ENCODE results near the gene AP3S2.
"Not testable (repeated sequence)": the region's sequence is repeated elsewhere in the genome, so short reads cannot be mapped to it uniquely, and the experiment has no call there.

Gene AP3S2

DNA sequence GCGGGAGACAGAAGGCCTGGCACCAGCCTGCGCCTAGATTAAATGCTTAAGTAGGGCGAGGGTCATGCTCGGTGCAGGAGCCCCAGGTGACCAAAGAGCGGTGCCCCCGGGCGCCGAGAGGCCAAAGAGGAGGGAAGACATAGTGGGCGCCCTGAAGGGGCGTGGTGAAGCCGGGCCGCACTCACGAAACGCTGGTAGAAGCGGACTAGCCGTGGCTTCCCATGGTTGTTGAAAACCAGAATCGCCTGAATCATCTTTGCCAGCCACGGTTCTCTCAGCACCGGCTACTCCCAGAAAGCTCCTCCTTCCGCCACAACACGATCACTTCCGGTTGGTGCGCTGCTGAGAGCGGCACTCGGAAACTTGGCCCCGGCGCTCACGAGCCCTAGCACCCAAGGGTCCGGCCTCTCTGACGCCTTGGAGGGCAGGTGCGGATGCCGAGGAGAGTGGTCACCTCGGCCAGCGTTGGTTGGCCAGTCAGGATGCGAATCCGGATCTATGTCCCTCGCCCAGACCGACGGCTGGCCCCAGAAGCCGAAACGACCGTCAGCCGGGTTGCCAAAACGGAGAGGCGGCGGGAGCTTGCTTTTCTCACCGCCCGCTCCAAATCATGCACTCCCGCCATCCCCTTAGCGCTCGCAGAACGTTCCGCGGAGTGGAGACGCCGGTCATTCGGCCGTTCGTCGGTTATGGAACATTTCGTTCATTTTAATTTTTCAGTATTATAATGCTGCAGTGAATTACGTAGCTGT is at the start of gene AP3S2:
AP3S2 (minus strand) TSS at position 299 of the 752 bp plus-strand sequence; CDS start at position 254, 45 bp downstream.
- peak; percentile 82 for DNase-seq (ENCODE audit: low read depth, low spot score)

DNA sequence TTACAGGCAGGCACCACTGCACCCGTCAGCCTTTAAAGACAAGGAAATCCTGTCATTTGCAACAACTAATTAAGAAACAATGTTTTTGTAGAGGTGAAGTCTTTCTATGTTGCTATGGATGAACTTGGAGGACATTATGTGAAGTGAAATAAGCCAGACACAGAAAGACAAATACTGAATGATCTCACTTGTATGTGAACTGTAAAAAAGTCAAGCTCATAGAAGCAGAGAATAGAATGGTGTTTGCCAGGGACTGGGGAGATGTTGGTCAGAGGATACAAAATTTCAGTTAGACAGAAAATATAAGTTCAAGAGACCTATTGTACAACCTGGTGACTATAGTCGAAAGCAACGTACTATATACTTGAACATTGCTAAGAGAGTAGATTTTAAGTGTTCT is 46.1 kb upstream of the AP3S2 start:
- DNase-seq (ENCODE audit: low read depth, low spot score) = no peak

DNA sequence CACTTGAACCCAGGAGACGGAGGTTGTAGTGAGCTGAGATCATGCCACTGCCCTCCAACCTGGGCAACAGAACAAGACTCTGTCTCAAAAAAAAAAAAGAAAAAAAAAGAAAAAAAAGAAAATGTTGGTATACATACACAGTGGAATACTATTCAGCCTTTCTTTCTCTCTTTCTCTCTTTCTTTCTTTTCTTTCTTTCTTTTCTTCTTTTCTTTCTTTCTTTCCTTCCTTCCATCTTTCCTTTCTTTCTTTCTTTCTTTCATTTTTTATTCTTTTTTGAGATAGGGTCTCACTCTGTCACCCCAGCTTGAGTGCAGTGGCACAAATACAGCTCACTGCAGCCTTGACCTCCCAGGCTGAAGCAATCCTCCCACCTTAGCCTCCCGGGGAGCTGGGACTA is 45.6 kb upstream of the AP3S2 start:
- DNase-seq (ENCODE audit: low read depth, low spot score) = not testable (repeated sequence)

DNA sequence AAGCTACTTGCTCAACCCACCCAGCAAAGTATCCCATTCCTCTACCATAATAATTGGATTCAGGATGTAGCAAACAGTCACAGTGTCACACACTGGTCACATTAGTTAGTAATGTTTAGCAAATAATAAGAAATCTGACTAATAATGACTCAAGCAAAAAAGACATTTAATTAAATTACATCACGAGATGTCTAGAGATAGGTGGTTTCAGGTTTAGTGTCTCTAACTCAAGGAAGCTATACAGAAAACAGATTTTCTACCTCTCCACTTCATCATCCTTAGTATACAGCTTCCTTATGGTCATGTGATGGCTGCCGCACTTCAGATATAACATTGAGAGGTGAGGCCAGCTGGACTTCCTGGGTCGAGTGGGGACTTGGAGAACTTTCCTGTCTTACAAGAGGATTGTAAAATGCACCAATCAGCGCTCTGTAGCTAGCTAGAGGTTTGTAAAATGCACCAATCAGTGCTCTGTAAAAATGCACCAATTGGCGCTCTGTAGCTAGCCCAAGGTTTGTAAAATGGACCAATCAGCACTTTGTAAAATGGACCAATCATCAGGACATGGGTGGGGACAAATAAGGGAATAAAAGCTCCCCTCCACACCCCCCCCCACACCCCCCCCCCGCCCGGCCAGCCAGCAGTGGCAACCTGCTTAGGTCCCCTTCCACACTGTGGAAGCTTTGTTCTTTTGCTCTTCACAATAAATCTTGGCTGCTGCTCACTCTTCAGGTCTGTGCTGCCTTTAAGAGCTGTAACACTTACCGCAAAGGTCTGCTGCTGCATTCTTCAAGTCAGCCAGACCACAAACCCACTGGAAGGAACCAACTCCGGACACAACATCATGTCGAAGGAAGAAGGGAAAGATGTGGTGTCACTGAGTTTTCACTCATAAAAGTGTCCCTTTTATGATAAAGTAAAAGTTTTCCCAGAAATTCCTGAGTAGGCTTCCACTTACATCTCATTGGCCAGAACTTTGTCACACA is 43.9 kb upstream of the AP3S2 start:
- DNase-seq (ENCODE audit: low read depth, low spot score) = no peak

DNA sequence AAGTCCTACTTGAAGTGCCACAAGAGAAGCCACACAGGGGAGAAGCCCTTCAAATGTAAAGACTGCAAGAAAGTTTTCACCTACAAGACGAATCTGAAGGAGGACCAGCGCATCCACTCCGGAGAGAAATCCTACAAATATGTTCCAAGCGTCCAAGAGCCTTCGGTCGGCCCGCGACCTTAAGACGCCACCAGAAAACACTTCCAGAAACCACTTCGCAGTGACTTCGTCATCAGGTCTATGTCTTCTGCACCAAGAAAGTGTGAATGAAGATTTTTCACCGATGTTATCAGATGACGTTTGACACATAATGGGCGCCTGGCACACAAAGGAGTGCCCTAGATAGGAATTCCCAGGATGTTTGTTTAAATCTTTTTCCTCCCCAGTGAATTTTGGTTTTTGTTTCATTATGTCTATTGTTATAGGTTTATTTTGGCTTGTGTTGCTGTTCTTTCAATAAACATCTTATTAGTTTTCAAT is 43.0 kb upstream of the AP3S2 start:
- no peak for DNase-seq (ENCODE audit: low read depth, low spot score)

DNA sequence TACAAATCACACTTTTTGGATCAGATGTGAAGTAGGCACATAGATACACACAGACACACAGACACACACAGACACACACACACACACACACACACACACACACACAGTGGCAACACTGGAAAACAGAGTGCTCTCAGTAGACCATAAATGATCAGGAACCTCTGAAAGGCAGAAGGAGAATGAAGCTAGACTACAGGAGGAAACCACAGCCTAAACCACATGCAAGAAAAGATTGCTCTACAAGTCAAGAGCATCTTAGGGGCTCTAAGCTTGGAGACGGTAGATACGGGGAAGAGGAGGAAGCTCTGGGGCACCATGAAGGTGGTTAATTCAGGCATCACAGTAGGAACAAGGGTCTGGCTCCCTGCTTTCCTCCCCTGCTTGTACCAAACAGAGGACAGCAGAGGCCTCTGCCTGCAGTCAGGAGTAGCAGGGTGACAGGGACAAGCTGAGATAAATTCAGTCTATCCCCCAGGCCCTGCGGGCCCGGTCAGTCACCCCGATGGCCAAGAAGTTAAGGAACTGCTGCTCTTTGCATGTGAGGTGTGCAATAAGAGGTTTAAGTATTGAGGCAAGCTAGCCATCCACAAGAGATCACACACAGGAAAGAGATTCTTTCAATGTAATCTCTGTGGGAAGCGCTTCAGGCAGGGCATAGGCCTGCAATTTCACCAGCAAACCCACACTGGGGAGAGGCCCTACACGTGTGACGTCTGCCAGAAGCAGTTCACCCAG is 42.4 kb upstream of the AP3S2 start:
- DNase-seq (ENCODE audit: low read depth, low spot score) = no peak

DNA sequence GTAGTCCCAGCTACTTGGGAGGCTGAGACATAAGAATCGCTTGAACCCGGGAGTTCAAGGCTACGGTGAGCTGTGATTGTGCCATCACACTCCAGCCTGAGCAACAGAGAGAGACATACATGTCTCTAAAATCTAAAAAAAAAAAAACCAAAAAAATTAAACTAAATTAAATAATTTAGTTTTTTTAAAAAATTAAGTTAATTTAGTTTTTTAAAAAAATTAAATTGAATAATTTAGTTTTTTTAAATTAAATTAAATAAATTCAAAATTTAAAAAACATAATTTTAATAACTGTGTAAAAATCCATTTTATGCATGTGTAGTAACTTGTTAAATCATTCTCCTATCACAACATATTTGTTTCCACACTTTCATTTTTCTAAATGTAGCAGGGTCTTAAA is 39.1 kb upstream of the AP3S2 start:
- no peak for DNase-seq (ENCODE audit: low read depth, low spot score)

DNA sequence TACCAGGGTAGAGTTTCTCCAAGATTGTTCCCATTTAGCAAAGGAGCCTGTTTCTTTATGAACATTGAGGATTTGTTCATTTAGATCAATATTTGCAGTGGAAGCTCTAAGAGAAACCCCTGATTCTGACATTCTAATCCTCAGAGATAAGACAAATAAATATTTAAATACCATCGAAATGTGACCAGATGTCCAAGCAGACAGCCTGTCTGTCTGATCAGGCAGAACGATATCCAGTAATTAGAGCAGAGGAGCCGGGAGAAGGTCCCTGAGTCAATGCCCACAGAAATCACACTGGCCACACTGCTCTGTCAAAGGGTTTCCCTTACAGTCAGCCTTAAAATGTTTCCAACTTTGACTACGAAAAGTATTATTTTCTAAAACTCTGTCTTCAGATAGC is 34.6 kb upstream of the AP3S2 start:
- DNase-seq (ENCODE audit: low read depth, low spot score) = no peak

DNA sequence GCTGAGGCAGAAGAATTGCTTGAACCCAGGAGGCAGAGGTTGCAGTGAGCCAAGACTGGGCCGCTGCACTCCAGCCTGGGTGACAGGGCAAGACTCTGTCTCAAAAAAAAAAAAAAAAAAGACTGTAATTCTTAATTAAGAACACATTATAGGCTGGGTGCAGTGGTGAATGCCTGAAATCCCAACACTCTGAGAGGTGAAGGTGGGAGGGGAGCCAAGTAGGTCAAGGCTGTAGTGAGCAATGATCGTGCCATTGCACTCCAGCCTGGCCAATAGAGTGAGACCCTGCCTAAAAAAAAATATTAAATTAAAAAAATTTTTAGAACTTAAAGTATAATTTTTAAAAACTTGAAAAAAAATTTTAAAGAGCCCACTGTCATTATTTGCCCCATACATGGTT is 32.4 kb upstream of the AP3S2 start:
- DNase-seq (ENCODE audit: low read depth, low spot score) = no peak

DNA sequence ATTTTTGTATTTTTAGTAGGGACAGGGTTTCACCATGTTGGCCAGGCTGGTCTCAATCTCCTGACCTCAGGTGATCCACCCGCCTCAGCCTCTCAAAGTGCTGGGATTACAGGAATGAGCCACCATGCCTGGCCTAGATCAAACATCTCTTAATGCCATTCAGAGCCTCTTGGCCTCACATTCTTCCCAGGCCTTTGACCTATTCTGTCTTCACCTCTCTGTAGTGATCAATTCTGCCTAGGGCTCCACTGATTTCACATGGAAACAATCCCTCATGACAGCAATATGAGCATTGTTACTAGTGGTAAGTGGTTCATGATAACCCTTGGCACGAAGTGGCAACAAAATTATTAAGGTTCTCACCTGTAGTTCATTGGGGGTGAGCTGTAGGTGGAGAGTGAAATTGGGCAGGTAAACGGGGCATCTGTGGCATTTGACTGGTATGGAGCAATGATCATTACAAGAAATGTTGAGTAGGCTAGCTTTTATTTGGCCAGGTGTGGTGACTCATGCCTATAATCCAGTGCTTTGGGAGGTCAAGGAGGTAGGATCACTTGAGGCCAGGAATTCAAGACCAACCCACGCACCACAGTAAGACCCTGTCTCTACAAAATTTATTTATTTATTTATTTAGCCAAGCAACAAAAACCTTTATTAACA is 23.8 kb upstream of the AP3S2 start:
- no peak for DNase-seq (ENCODE audit: low read depth, low spot score)

DNA sequence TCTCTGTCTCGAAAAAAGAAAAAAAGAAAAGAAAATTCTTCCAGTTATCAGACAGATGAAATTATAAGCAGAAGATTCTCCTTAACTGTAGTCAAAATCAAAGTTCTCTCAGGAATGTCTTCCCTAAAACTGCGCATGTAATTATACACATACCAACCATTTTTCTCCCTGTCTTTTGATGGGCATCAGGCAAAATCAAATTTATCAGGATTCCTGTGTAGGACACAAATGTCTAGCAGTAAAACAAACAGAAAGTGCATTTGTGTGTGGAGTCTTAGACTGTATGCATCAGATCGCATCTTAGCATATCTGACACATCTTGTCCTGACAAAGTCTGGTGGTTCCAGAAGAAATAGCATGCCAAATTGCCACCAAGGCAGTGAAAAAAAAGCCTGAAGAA is 22.9 kb upstream of the AP3S2 start:
- DNase-seq (ENCODE audit: low read depth, low spot score) = no peak

DNA sequence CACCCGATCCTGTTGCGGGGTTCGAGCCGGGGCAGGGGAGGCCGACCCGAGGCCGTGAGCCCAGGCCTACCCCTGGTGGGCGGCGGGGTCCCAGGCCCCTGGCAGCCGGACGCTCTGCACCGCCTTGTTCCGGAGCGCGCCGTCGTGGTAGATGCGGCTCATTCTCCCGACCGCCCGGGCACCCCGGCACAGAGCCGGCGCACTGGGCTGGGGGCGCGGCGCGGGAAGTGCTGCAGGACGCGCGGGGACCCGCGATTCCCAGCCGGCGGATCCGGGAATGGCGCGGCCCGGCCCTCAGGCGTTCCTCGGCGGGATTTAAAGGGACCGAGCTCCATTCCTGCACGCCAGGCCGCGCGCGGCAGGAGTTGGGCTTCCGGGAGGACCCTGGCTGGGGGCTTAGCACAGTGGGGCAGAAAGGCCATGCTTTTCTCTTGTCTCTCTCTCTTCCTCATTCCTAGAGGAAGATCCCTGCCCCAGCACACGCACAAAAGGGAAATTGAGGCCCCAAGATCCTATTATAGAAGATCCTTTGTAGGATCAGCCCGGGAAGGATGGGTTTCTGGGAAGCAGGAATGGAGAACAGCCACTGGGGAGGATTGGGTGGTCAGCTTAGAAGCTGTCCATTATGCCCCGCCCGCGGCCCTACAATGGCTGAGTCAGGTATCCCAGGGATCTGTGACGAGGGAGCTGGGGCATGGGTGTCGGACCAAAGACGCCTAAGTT is 19.0 kb upstream of the AP3S2 start, which contains the start of gene ARPIN:
ARPIN (minus strand) TSS at position 279 of the 723 bp plus-strand sequence; CDS start at position 162, 117 bp downstream.
- no peak for DNase-seq (ENCODE audit: low read depth, low spot score)

DNA sequence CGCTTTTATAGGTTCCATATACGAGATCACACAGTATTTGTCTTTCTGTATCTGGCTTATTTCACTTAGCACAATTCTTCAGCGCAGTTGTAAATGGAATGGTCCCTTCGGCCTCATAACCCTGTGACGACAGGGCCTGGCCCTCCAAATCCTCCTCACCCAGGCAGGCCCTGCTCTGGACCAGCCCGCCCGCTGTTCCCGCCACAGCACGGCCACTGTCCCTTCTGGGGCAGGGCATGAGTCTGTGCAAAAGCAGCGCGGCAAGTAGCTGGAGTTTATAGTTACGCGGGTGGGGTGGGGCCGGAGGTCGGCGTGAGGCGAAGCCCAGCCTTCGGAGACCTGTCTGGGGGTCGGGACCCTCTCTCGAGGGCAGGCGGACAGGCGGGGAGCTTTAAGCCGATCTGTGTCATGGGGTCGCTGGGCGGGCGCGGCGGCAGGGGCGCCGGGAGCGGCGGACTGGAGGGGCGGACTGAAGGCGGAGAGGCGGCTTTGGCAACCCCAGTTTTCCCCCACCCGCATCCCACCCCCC is 18.4 kb upstream of the AP3S2 start:
- no peak for DNase-seq (ENCODE audit: low read depth, low spot score)

DNA sequence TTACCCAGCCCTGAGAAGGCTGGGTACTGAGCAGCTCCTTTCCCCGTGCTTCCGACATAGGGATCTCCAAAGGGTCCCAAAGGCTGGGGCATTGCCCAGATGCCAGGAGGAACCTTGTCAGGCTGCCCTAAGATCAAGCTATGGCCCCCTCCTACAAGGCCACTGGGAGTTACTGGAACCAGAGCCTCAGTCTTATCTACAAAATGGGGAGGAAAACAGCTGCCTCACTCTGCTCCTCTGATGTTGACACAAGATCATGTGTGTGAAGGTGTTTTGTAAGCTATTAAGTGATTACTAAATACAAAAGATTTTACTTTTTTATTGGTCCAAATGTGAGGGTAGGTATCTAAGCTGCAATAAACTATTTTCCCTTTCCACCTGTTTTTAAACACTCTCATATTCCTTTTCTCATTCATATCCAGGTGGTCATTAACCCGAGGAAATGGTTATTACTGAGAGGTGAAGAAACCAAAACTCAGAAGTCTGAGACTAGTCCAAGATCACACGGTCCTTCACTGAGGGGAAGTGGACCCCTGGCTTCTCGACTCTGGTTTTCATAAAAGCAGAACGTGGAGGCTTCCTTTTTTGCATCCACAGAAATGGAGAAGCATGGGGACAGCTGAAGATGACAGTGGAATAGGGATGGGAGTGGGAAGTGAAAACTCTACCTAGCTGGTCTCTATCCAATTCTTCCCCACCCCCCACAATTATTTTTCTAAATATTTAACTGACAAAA is 17.3 kb upstream of the AP3S2 start:
- DNase-seq (ENCODE audit: low read depth, low spot score) = no peak

DNA sequence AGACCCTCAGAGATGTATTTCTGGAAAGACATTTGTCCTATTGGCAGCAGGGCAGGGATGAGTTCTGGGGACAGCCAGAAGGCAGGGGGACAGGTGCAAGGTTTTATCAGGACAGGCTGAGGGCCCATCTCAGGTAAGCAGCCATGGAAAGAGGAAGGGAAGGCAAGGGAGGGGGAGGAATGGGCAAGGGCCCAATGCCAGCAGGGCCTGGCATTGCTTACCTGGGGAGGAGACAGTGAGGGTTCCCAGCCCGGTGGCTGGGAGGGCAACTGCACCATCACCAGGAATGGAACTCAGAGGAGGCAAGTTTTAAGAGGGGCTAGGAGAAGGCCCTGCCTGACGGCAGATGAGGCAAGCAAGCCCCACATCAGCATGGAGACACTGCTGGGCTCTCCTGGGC is 15.8 kb upstream of the AP3S2 start:
- DNase-seq (ENCODE audit: low read depth, low spot score) = no peak

DNA sequence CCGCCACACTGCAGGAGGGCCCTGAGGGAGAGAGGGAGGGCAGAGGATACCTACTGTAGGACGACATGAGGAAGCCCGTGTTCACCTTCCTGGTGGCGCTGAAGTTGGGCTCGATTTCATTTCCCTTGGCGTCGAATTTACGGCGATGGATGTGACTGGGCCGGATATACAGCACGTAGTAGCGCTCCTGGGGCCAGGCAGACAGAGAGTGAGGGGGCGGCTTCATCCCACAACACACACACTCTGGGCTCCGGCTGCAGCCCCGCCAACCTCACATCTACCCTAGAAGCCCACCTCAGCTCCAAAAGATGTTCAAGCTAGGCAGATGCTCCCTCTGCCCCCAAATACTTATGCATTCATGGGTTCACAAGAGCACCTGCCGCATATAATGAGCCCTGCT is 14.4 kb upstream of the AP3S2 start:
- DNase-seq (ENCODE audit: low read depth, low spot score) = no peak

DNA sequence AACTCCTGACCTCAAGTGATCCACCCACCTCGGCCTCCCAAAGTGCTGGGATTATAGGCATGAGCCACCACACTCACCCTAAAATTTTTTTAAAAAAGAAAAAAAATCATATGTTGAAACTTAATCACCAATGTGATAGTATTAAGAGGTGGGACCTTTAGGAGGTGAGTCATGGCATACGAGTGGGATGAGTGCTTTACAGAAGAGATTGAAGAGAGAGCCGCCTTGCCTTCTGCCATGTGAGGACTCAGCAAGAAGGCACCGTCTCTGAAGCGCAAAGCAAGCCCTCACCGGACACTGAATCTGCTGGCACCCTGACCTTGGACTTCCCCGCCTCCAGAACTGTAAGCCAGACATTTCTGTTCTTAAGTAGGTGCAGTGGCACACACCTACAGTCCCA is 13.5 kb upstream of the AP3S2 start:
- no peak for DNase-seq (ENCODE audit: low read depth, low spot score)

DNA sequence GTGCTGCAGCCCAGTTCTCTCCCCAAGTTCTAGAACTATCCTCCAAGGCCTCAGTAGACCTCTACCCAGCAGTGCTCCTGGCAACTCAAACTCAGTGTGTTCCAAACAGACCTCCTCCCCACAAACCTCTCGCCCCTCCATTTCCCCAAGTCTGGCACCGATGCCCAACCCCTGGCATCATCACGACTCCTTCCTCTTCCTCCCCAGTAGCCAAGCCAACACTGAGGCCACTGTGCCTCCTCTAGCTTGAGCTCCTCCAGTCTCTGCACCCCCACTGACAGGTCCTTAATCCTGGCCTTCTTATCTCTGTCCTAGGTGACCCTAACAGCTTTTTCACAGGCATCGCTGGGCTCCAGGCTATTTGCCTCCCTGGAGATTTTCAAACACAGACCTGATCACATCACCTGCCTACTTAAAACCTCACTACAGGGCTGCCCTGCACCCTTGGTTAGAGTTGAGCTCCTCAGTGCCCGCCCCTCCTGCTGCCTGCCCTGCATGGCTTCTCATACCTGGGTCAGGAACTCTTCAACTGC is 12.1 kb upstream of the AP3S2 start:
- no peak for DNase-seq (ENCODE audit: low read depth, low spot score)

DNA sequence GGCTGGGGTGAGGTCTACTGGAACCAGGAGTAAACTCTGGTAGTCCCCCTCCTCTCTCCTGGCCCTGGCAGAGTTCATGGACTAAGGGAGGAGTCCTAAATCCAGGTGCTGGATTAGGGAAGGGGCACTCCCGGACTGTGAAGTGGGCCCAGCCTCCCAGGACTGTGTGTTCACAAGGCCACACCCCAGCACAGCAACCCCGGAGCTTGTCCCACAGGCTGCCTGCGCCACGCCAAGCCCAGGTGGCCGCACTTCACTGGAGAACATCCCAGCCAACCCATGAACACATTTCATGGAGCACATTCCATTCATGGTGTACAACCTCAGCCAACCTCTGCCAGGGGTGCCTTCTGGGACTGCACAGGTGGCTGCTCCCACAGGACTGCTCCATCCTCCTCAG is 10.7 kb upstream of the AP3S2 start:
- DNase-seq (ENCODE audit: low read depth, low spot score) = no peak

DNA sequence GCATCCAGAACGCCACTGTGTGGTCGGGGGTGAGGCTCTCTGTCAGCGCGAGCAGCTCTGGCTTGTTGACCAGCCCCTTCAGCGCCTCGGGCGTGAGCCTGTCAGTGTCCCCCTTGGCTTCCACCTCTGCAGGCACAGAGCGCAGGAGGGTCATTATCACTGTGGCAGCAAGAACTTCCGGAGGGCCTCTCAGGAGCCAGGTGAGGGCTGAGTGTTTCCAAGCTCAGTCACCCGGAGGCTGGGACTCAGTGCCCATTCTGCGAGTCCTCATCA is 10.0 kb upstream of the AP3S2 start:
- no peak for DNase-seq (ENCODE audit: low read depth, low spot score)

Data from activated naive CD8-positive, alpha-beta T cell treated with anti-CD3 and anti-CD28 coated beads, Interleukin-2, amount 50 U/mL, for 16 hours (primary cell).